Panc1 (cell line): ENCODE data around the gene ANKH. TPM values are rescaled to one million over a fixed set of nuclear protein-coding genes. Genes with fewer than 3 reads are reported as not detected.

Experiments used
- ATAC-seq: fragments of 200-7000 bp; cut with Tn5 transposase; 2 replicates; pipeline ENCODE4 v1.9.1; 2020; ENCODE audit warnings: mild to moderate bottlenecking, moderate library complexity
- BruUV-seq: library from RNA; stranded (reverse); fragments of 400-500 nt; replicated peaks from 2 replicates; lab custom pipeline; 2021; lab: Mats Ljungman, UMichigan
- CTCF ChIA-PET: fragments of 300-600 bp; sonication (Branson Sonifier 250); formaldehyde crosslinking; loops from one replicate; lab custom pipeline; 2022; ENCODE audit warnings: antibody characterized with exemption; lab: Charles Lee
- POLR2A ChIA-PET: fragments of 300-600 bp; sonication (Branson Sonifier 250); formaldehyde crosslinking; loops from one replicate; lab custom pipeline; 2022; ENCODE audit warnings: antibody characterized with exemption; lab: Charles Lee
- DNase-seq: peaks from one replicate; pipeline ENCODE4 v3.0.0-alpha.2; 2010; ENCODE audit warnings: low read depth, low spot score
- H3K27ac ChIP-seq: 2 replicates; pipeline ENCODE4 v1.5.1; 2011; ENCODE audit warnings: mild to moderate bottlenecking, low read length, inconsistent platforms
- H3K27me3 ChIP-seq: fragments of 200-500 bp; sonication (Bioruptor generic); 2 replicates; pipeline ENCODE4 v1.6.0; 2014; ENCODE audit warnings: low read length, inconsistent platforms; ENCODE audit not compliant: control insufficient read depth, insufficient read depth
- H3K36me3 ChIP-seq: fragments of 200-500 bp; sonication (Bioruptor generic); 2 replicates; pipeline ENCODE4 v1.5.1; 2014; ENCODE audit warnings: inconsistent platforms, mild to moderate bottlenecking, low read length, moderate library complexity; ENCODE audit not compliant: control insufficient read depth, insufficient read depth
- H3K4me1 ChIP-seq: 2 replicates; pipeline ENCODE4 v1.5.1; 2011; ENCODE audit warnings: inconsistent platforms, mild to moderate bottlenecking, low read length, moderate library complexity; ENCODE audit not compliant: control insufficient read depth, insufficient read depth
- H3K4me3 ChIP-seq, 2 experiments: 2 replicates each; pipeline ENCODE4 v1.5.1; 2011 to 2012; ENCODE audit warnings: low read depth in 2 of 2, low read length in 2 of 2, mild to moderate bottlenecking in 2 of 2, inconsistent platforms in 1 of 2, moderate library complexity in 1 of 2
- H3K9me3 ChIP-seq: fragments of 200-500 bp; sonication (Bioruptor generic); 2 replicates; pipeline ENCODE4 v1.5.1; 2014; ENCODE audit warnings: low read depth, mild to moderate bottlenecking, inconsistent platforms, low read length, moderate library complexity; ENCODE audit not compliant: control insufficient read depth, insufficient read depth
- CTCF ChIP-seq: fragments of 450-650 bp; IDR thresholded peaks from 2 replicates; pipeline ENCODE4 v1.5.1; 2017; ENCODE audit warnings: mild to moderate bottlenecking
- POLR2AphosphoS5 ChIP-seq: IDR thresholded peaks from 2 replicates; pipeline ENCODE4 v1.6.1; 2012; ENCODE audit warnings: mild to moderate bottlenecking, low read depth, low read length, moderate library complexity
- REST ChIP-seq, 2 experiments: IDR thresholded peaks; 2 replicates each; pipeline ENCODE4 v1.6.1; 2011 to 2012; ENCODE audit warnings: low read depth in 2 of 2, control low read depth in 1 of 2, low read length in 1 of 2, mild to moderate bottlenecking in 1 of 2, moderate library complexity in 1 of 2; ENCODE audit not compliant: insufficient read depth in 1 of 2
- SIN3A ChIP-seq: IDR thresholded peaks from 2 replicates; pipeline ENCODE4 v1.6.1; 2012; ENCODE audit warnings: low read depth, mild to moderate bottlenecking, low read length, moderate library complexity, borderline replicate concordance; ENCODE audit not compliant: insufficient read depth
- TCF7L2 ChIP-seq: IDR thresholded peaks from 2 replicates; pipeline ENCODE4 v1.6.1; 2011; ENCODE audit warnings: mild to moderate bottlenecking, low read depth, low read length, inconsistent platforms
- in situ Hi-C: cut with HindIII; loops from 2 replicates; pipeline ENCODE4 v1.10.0; 2016; ENCODE audit warnings: low sequenced_read_pairs, low pct_unique_long_range_greater_than_20kb
- intact Hi-C: fragments of 100-400 bp; cut with micrococcal nuclease; formaldehyde crosslinking; loops from one replicate; pipeline ENCODE4 v1.10.0; 2022; ENCODE audit not compliant: unreplicated experiment
- total RNA-seq: library from RNA; stranded (reverse); gene quantifications from one replicate; pipeline ENCODE4 v1.2.1, GENCODE V29; 2021; ENCODE audit not compliant: unreplicated experiment

Gene ANKH
- total RNA-seq, 1 experiment from 2014 or later = 11.2 TPM

- intact Hi-C loops = no loop called here
- H3K9me3 ChIP-seq = no peaks in the 10 kb centered on the region
- no peak overlapping the region for H3K4me3 ChIP-seq
- no peak overlapping the region for H3K27ac ChIP-seq
- H3K27me3 ChIP-seq = no peaks in the 10 kb centered on the region
- peaks cover 6% of the 10 kb centered on the region for H3K36me3 ChIP-seq
- CTCF ChIA-PET = no interaction called here
- no peak for ATAC-seq
- H3K4me1 ChIP-seq = no peaks in the 10 kb centered on the region
- POLR2A ChIA-PET = no interaction called here
- in situ Hi-C loops = no loop called here
- TF ChIP-seq REST (IDR thresholded peaks at IDR 0.05; ENCODE audit: insufficient read depth in 1 of 2, low read depth in 2 of 2, low read length in 1 of 2) (no peak), CTCF (no peak), TCF7L2 (no peak), POLR2AphosphoS5 (no peak), SIN3A (no peak)
- no peak for DNase-seq
- BruUV-seq = no TSS peak
These were observed 159.4 kb downstream of the ANKH start for GRCh38 chr5:14712131-14712530.

- DNase-seq (no peak), ATAC-seq (no peak)
- BruUV-seq = no TSS peak
- Histone ChIP-seq H3K4me1 (no peaks in the 10 kb centered on the region), H3K27me3 (no peaks in the 10 kb centered on the region), H3K4me3 (no peak overlapping the region), H3K36me3 (peaks cover 6% of the 10 kb centered on the region), H3K9me3 (no peaks in the 10 kb centered on the region), H3K27ac (no peak overlapping the region)
- in situ Hi-C loops = no loop called here
- ChIA-PET CTCF (no interaction called here), POLR2A (no interaction called here)
- intact Hi-C loops = no loop called here
- TF ChIP-seq REST (IDR thresholded peaks at IDR 0.05; ENCODE audit: insufficient read depth in 1 of 2, low read depth in 2 of 2, low read length in 1 of 2) (no peak), POLR2AphosphoS5 (no peak), CTCF (no peak), TCF7L2 (no peak), SIN3A (no peak)
These were observed 161.1 kb downstream of the ANKH start for GRCh38 chr5:14710313-14710994.
